H1 (cell line): ENCODE measurements around the gene H6PD. TPM values are rescaled to one million over a fixed set of nuclear protein-coding genes. Genes with fewer than 3 reads are reported as not detected.

ENCODE experiments used
- CBX8 ChIP-seq: fragments of 300-800, 300-1000 bp; sonication (generic); IDR thresholded peaks from 2 replicates; pipeline ENCODE4 v1.7.1; 2016; ENCODE audit warnings: low read depth, low read length, borderline replicate concordance
- CHD7 ChIP-seq: fragments of 300-600 bp; sonication (generic); IDR thresholded peaks from 2 replicates; pipeline ENCODE4 v1.7.1; 2012; ENCODE audit warnings: low read length, moderate library complexity, mild to moderate bottlenecking, inconsistent platforms; ENCODE audit not compliant: insufficient replicate concordance
- EZH2 ChIP-seq: fragments of 200-600 bp; sonication (generic); IDR thresholded peaks from 2 replicates; pipeline ENCODE4 v1.7.1; 2012; ENCODE audit warnings: low read depth, mild to moderate bottlenecking, moderate library complexity, low read length, inconsistent platforms; ENCODE audit not compliant: severe bottlenecking
- POU5F1 ChIP-seq: IDR thresholded peaks from 2 replicates; pipeline ENCODE4 v1.6.1; 2011; ENCODE audit warnings: low read depth, mild to moderate bottlenecking, low read length, moderate library complexity
- RBBP5 ChIP-seq: IDR thresholded peaks from 2 replicates; pipeline ENCODE4 v1.7.1; 2012; ENCODE audit warnings: low read depth, mild to moderate bottlenecking, inconsistent platforms, low read length, moderate library complexity, borderline replicate concordance
- RXRA ChIP-seq: IDR thresholded peaks from 2 replicates; pipeline ENCODE4 v1.6.1; 2011; ENCODE audit warnings: low read depth, mild to moderate bottlenecking, low read length, moderate library complexity; ENCODE audit not compliant: insufficient read depth
- SP2 ChIP-seq: IDR thresholded peaks from 2 replicates; pipeline ENCODE4 v1.6.1; 2012; ENCODE audit warnings: mild to moderate bottlenecking, low read length, inconsistent platforms
- TCF12 ChIP-seq: IDR thresholded peaks from 2 replicates; pipeline ENCODE4 v1.6.1; 2011; ENCODE audit warnings: low read depth, mild to moderate bottlenecking, low read length
- ZNF274 ChIP-seq: IDR thresholded peaks from 2 replicates; pipeline ENCODE4 v1.7.0; 2012; ENCODE audit warnings: low read length, borderline replicate concordance; ENCODE audit errors: extremely low read depth
- polyA plus RNA-seq, 7 experiments: library from polyadenylated mRNA; depleted of rRNA in 3 of 7; stranded (reverse) in 5 of 7; unstranded in 2 of 7; fragments of >200 nt in 5 of 7; fragments of 200-250 nt in 2 of 7; gene quantifications; 1 replicate in 5 of 7; 2 replicates in 1 of 7; 4 replicates in 1 of 7; pipeline versions ENCODE4 v1.2.1 to v1.2.3, GENCODE V29; 2011 to 2013; ENCODE audit warnings: missing spikeins in 2 of 7, mixed read lengths in 2 of 7
- total RNA-seq: library from RNA; stranded (reverse); fragmentation: NEBNext Ultra II Directional; extraction: Animal tissue kit (Norgen Biotek cat#: 25700); gene quantifications from 2 replicates; pipeline ENCODE4 v1.2.1, GENCODE V29; 2021

H6PD gene
- total and polyA plus RNA-seq, 2 of the 8 experiments (the other 6 are each of a cell fraction or from before 2014, with no cell fraction given) = 3.6 to 3.8 TPM

GRCh38 chr1:9240914-9241820 lies 6.6 kb downstream of the H6PD start (continued):
- TF ChIP-seq ZNF274 = no peak
- TF ChIP-seq CBX8 = no peak
- TF ChIP-seq TCF12 = no peak
- TF ChIP-seq EZH2 = no peak
- no peak for TF ChIP-seq POU5F1
- no peak for TF ChIP-seq RXRA
- no peak for TF ChIP-seq CHD7
- TF ChIP-seq RBBP5 = no peak
- no peak for TF ChIP-seq SP2
